H1 (cell line): ENCODE data around the gene DYNLL2.

Experiments
- CEBPB ChIP-seq: IDR thresholded peaks from 2 replicates; pipeline ENCODE4 v1.6.1; 2012; ENCODE audit warnings: low read depth, low read length
- CREB1 ChIP-seq: IDR thresholded peaks from 2 replicates; pipeline ENCODE4 v1.6.1; 2012; ENCODE audit warnings: inconsistent platforms
- EGR1 ChIP-seq: IDR thresholded peaks from 2 replicates; pipeline ENCODE4 v1.6.1; 2011; ENCODE audit warnings: low read depth, low read length, borderline replicate concordance
- EZH2 ChIP-seq: fragments of 200-600 bp; sonication (generic); IDR thresholded peaks from 2 replicates; pipeline ENCODE4 v1.7.1; 2012; ENCODE audit warnings: low read depth, mild to moderate bottlenecking, moderate library complexity, low read length, inconsistent platforms; ENCODE audit not compliant: severe bottlenecking
- JUND ChIP-seq: IDR thresholded peaks from 2 replicates; pipeline ENCODE4 v1.6.1; 2011; ENCODE audit warnings: mild to moderate bottlenecking, improper control_type of control experiment, low read length
- KDM1A ChIP-seq: fragments of 200-600, 300-600 bp; sonication (generic); IDR thresholded peaks from 2 replicates; pipeline ENCODE4 v1.7.1; 2016; ENCODE audit warnings: mild to moderate bottlenecking, low read length, borderline replicate concordance
- SUZ12 ChIP-seq: fragments of 200-600 bp; sonication (generic); IDR thresholded peaks from 2 replicates; pipeline ENCODE4 v1.6.1; 2012; ENCODE audit warnings: mild to moderate bottlenecking, inconsistent platforms, low read length, moderate library complexity, mixed read lengths
- TCF12 ChIP-seq: IDR thresholded peaks from 2 replicates; pipeline ENCODE4 v1.6.1; 2011; ENCODE audit warnings: low read depth, mild to moderate bottlenecking, low read length
- TF ChIP-seq, protein P1 (sequence below), 3 experiments: IDR thresholded peaks; 1 replicate in 2 of 3; 2 replicates in 1 of 3; pipeline versions ENCODE4 v1.5.1 to v1.6.1; 2011; ENCODE audit warnings: low read length in 3 of 3, mild to moderate bottlenecking in 3 of 3, inconsistent platforms in 2 of 3, low read depth in 1 of 3, moderate library complexity in 1 of 3; ENCODE audit not compliant: insufficient read depth in 1 of 3; ENCODE audit errors: control extremely low read depth in 1 of 3
- TF ChIP-seq, protein P2 (sequence below): IDR thresholded peaks from 2 replicates; pipeline ENCODE4 v1.6.1; 2012; ENCODE audit warnings: inconsistent platforms

DNA sequence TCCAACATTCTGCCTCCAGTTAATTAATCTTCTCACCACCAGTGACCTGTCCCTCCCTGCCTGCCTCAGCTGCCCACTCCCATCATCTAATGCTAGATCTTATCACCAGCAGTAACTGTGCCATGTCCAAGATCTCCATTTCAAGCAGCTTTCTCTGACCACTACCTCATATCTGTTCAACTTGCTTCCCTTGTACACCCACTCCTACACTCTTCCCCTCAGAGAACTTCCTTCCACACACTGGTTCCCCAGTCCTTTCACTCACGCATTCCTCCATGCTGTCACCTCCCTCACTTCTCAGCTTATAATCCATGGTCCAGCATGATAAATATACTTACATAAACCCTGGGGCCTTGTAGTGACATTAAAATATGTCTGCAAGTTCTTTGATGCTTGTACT is 31.8 kb upstream of the DYNLL2 start:
- TF ChIP-seq JUND (no peak), EGR1 (no peak), KDM1A (no peak), TCF12 (no peak), CREB1 (no peak), CEBPB (no peak), SUZ12 (no peak), EZH2 (no peak)
- TF ChIP-seq, protein P1, sequence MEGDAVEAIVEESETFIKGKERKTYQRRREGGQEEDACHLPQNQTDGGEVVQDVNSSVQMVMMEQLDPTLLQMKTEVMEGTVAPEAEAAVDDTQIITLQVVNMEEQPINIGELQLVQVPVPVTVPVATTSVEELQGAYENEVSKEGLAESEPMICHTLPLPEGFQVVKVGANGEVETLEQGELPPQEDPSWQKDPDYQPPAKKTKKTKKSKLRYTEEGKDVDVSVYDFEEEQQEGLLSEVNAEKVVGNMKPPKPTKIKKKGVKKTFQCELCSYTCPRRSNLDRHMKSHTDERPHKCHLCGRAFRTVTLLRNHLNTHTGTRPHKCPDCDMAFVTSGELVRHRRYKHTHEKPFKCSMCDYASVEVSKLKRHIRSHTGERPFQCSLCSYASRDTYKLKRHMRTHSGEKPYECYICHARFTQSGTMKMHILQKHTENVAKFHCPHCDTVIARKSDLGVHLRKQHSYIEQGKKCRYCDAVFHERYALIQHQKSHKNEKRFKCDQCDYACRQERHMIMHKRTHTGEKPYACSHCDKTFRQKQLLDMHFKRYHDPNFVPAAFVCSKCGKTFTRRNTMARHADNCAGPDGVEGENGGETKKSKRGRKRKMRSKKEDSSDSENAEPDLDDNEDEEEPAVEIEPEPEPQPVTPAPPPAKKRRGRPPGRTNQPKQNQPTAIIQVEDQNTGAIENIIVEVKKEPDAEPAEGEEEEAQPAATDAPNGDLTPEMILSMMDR (IDR thresholded peaks at IDR 0.05; ENCODE audit: control extremely low read depth in 1 of 3, insufficient read depth in 1 of 3, low read depth in 1 of 3, low read length in 3 of 3), result no peak
- TF ChIP-seq, protein P2, sequence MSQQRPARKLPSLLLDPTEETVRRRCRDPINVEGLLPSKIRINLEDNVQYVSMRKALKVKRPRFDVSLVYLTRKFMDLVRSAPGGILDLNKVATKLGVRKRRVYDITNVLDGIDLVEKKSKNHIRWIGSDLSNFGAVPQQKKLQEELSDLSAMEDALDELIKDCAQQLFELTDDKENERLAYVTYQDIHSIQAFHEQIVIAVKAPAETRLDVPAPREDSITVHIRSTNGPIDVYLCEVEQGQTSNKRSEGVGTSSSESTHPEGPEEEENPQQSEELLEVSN, result no peak
